ENCODE data around the gene CYP2S1. TPM values are rescaled to one million over a fixed set of nuclear protein-coding genes. Genes with fewer than 3 reads are reported as not detected.

Gene CYP2S1
- total RNA-seq, 4 donors from 2014 or later, result 4.2 to 30.7 (median 14.9) TPM

GRCh38 chr19:41241859-41242258 lies 48.8 kb downstream of the CYP2S1 start:
- H3K27ac ChIP-seq, result no peak overlapping the region
- no peak for TF ChIP-seq EP300 (IDR thresholded peaks at IDR 0.05; ENCODE audit: low read depth)
- TF ChIP-seq POLR2AphosphoS5 (IDR thresholded peaks at IDR 0.05), result no peak
- H3K4me1 ChIP-seq, result peaks cover 0 to 4% (median 0%) of the 10 kb centered on the region in 4 donors
- in situ Hi-C loops (cut with MboI; ENCODE audit: low pct_ligation_motif_present in 1 of 4, low pct_unique_long_range_greater_than_20kb in 1 of 4, low sequenced_read_pairs in 3 of 4), result no loop called here
- intact Hi-C loops (cut with DNase I; ENCODE audit: low total_unique reads), result no loop called here
- no peaks in the 10 kb centered on the region for H3K9me3 ChIP-seq
- 86 to 90% methylated on average over 5 of the region's 5 CpGs for WGBS, 2 donors (ENCODE audit: low coverage in 1 of 2)
- no peak overlapping the region for H3K4me3 ChIP-seq
- H3K36me3 ChIP-seq, result no peaks in the 10 kb centered on the region
- H3K27me3 ChIP-seq, result no peaks in the 10 kb centered on the region
- DNase-seq, result no peak

- peaks cover 0 to 3% (median 0%) of the 10 kb centered on the region in 4 donors for H3K4me1 ChIP-seq
- intact Hi-C loops (cut with DNase I; ENCODE audit: low total_unique reads), result no loop called here
- no peak for DNase-seq
- H3K27me3 ChIP-seq, result no peaks in the 10 kb centered on the region
- 76 to 78% methylated on average over 3 to 4 of the region's 4 CpGs for WGBS, 2 donors (ENCODE audit: low coverage in 1 of 2)
- H3K9me3 ChIP-seq, result no peaks in the 10 kb centered on the region
- H3K36me3 ChIP-seq, result no peaks in the 10 kb centered on the region
- in situ Hi-C loops (cut with MboI; ENCODE audit: low pct_ligation_motif_present in 1 of 4, low pct_unique_long_range_greater_than_20kb in 1 of 4, low sequenced_read_pairs in 3 of 4), result no loop called here
- H3K4me3 ChIP-seq, result no peak overlapping the region
- TF ChIP-seq CTCF (IDR thresholded peaks at IDR 0.05), result no peak
- TF ChIP-seq POLR2A (IDR thresholded peaks at IDR 0.05), result no peak
- TF ChIP-seq EP300 (IDR thresholded peaks at IDR 0.05; ENCODE audit: low read depth), result no peak
- no peak overlapping the region for H3K27ac ChIP-seq
Observed at GRCh38 chr19:41244117-41244516, 51.1 kb downstream of the CYP2S1 start.

- 79 to 85% methylated on average over 2 to 3 of the region's 3 CpGs for WGBS, 2 donors (ENCODE audit: low coverage in 1 of 2)
- H3K4me3 ChIP-seq, result no peak overlapping the region
- in situ Hi-C loops (cut with MboI; ENCODE audit: low pct_ligation_motif_present in 1 of 4, low pct_unique_long_range_greater_than_20kb in 1 of 4, low sequenced_read_pairs in 3 of 4) (no loop called here), intact Hi-C loops (cut with DNase I; ENCODE audit: low total_unique reads) (no loop called here)
- no peak for DNase-seq
- no peaks in the 10 kb centered on the region for H3K4me1 ChIP-seq
- TF ChIP-seq EP300 (IDR thresholded peaks at IDR 0.05; ENCODE audit: low read depth) (no peak), CTCF (IDR thresholded peaks at IDR 0.05) (no peak), POLR2A (IDR thresholded peaks at IDR 0.05) (no peak), POLR2AphosphoS5 (IDR thresholded peaks at IDR 0.05) (no peak)
- H3K36me3 ChIP-seq, result peaks cover 0 to 3% (median 0%) of the 10 kb centered on the region in 4 donors
- no peak overlapping the region for H3K27ac ChIP-seq
- H3K27me3 ChIP-seq, result no peaks in the 10 kb centered on the region
- H3K9me3 ChIP-seq, result no peaks in the 10 kb centered on the region
Observed at GRCh38 chr19:41245843-41246242, 52.8 kb downstream of the CYP2S1 start.

GRCh38 chr19:41248895-41249294 lies 55.9 kb downstream of the CYP2S1 start:
- intact Hi-C loops (cut with DNase I; ENCODE audit: low total_unique reads) (no loop called here), in situ Hi-C loops (cut with MboI; ENCODE audit: low pct_ligation_motif_present in 1 of 4, low pct_unique_long_range_greater_than_20kb in 1 of 4, low sequenced_read_pairs in 3 of 4) (no loop called here)
- TF ChIP-seq CTCF (IDR thresholded peaks at IDR 0.05), result no peak
- TF ChIP-seq POLR2A (IDR thresholded peaks at IDR 0.05), result no peak
- no peak for TF ChIP-seq EP300 (IDR thresholded peaks at IDR 0.05; ENCODE audit: low read depth)
- TF ChIP-seq POLR2AphosphoS5 (IDR thresholded peaks at IDR 0.05), result no peak
- Histone ChIP-seq H3K36me3 (peaks cover 0 to 3% (median 1%) of the 10 kb centered on the region in 4 donors), H3K4me3 (no peak overlapping the region), H3K9me3 (no peaks in the 10 kb centered on the region), H3K27me3 (no peaks in the 10 kb centered on the region), H3K4me1 (no peaks in the 10 kb centered on the region), H3K27ac (no peak overlapping the region)
- DNase-seq, result no peak
- WGBS, 2 donors (ENCODE audit: low coverage in 1 of 2), result 83 to 86% methylated on average over 2 to 4 of the region's 4 CpGs
